ENCODE data around the gene LINC00305.

DNA sequence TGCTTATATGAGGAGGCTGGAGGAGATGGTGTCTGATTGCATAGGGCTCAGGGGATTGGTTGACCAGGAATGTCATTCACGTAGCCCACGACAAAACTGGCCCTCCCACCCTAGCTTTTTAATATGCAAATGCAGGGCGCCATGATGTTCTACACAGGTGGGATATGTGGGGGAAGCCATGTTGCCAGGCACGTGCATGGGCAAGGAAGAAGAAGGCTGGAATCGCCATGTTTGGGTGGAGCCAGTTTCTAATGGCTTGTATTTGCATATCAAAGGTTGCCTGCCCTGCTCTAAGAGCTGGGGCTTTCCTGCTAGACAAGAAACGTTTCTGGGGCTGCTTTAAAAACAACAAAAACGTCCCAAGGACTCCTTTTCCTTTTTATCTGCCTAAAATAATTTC lies 26.5 kb upstream of the LINC00305 start:
- no peak for TF ChIP-seq EZH2 (IDR thresholded peaks at IDR 0.05; ENCODE audit: insufficient read depth, poor library complexity, severe bottlenecking)
- no peak for TF ChIP-seq EZH2phosphoT487 (IDR thresholded peaks at IDR 0.05; ENCODE audit: insufficient read depth, low read depth)

All from GM23248 (cell line).